ENCODE results near the gene HEMGN.

- peak; percentile 92 for TF ChIP-seq CTCF (IDR thresholded peaks at IDR 0.05)
- TF ChIP-seq ZNF121 (CRISPR knock-in tag; IDR thresholded peaks at IDR 0.05): no peak
- no peak for TF ChIP-seq ZNF532 (CRISPR knock-in tag; IDR thresholded peaks at IDR 0.05; ENCODE audit: borderline replicate concordance)
- no peak for TF ChIP-seq KAT7 (CRISPR knock-in tag; IDR thresholded peaks at IDR 0.05; ENCODE audit: borderline replicate concordance)
- TF ChIP-seq SP1 (CRISPR knock-in tag; conservative IDR thresholded peaks at IDR 0.05): 0 out of 2 replicates have a peak, but pooled peaks have one; percentile 40
- peak; percentile 24; the same call in 1 of the 2 replicates for TF ChIP-seq NFYB (CRISPR knock-in tag; conservative IDR thresholded peaks at IDR 0.05; ENCODE audit: low read depth)
- no peak for TF ChIP-seq ZNF512 (CRISPR knock-in tag; IDR thresholded peaks at IDR 0.05; ENCODE audit: borderline replicate concordance)
- TF ChIP-seq MLX (CRISPR knock-in tag; IDR thresholded peaks at IDR 0.05): no peak
- TF ChIP-seq, protein P1, sequence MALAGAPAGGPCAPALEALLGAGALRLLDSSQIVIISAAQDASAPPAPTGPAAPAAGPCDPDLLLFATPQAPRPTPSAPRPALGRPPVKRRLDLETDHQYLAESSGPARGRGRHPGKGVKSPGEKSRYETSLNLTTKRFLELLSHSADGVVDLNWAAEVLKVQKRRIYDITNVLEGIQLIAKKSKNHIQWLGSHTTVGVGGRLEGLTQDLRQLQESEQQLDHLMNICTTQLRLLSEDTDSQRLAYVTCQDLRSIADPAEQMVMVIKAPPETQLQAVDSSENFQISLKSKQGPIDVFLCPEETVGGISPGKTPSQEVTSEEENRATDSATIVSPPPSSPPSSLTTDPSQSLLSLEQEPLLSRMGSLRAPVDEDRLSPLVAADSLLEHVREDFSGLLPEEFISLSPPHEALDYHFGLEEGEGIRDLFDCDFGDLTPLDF (CRISPR knock-in tag; IDR thresholded peaks at IDR 0.05): no peak
- TF ChIP-seq ELF4 (CRISPR knock-in tag; IDR thresholded peaks at IDR 0.05; ENCODE audit: low read depth): no peak
- TF ChIP-seq NR3C1 (CRISPR knock-in tag; conservative IDR thresholded peaks at IDR 0.05; ENCODE audit: low read depth): no peak
These were observed 45.0 kb upstream of the HEMGN start, which contains the start of gene ANP32B for GRCh38 chr9:97982683-97983588.
